ENCODE results near the gene ARSK. TPM values are rescaled to one million over a fixed set of nuclear protein-coding genes. Genes with fewer than 3 reads are reported as not detected.

Gene ARSK
- total RNA-seq, 1 experiment from 2014 or later: 5.6 TPM

DNA sequence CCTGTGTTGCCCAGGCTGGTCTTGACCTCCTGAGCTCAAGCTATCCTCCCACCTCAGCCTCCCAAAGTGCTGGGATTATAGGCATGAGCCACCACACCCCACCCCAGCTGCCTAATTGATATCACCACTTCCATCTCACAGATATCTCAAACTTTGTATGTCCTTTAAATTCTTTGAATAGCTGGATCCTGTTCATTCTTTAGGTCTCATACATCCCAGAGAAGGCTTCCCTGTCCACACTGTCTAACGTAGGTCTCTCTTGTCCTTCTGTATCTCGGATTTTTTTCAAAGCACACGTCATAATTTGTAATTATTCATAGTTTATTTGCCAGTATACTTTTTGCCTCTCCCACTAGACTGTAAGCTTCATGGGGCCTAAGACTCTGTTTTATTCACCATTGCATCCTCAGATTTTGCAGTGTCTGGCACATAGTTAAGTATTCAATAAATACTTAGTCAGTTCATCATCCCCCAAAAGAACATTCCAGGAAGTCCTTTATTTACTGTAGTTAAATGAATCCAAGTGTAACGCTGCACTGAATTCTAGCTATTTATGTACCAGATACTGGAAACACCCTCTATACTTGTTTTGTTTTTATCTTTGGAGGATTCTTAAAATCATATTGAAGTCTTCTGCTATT is 10.5 kb downstream of the ARSK start:
- peaks cover 9% of the 10 kb centered on the region; the same call in 1 of the 2 replicates for H3K36me3 ChIP-seq (ENCODE audit: insufficient read depth, low read length)
- H3K9me3 ChIP-seq (ENCODE audit: low read length): no peaks in the 10 kb centered on the region
- no peaks in the 10 kb centered on the region for H4K20me1 ChIP-seq (ENCODE audit: insufficient read depth, low read depth, low read length)
- H3K9ac ChIP-seq (ENCODE audit: low read length): no peak overlapping the region
- no peak overlapping the region for H3K4me2 ChIP-seq (ENCODE audit: low read depth, low read length, poor library complexity, severe bottlenecking)
- peaks cover 34% of the 10 kb centered on the region for H3K79me2 ChIP-seq (ENCODE audit: low read length)
- H3K27ac ChIP-seq (ENCODE audit: low read length): no peak overlapping the region
- no peaks in the 10 kb centered on the region for H3K9me2 ChIP-seq (replicated peaks; ENCODE audit: insufficient read depth, low read length)
- no peaks in the 10 kb centered on the region for H3K27me3 ChIP-seq (ENCODE audit: low read length)
- H3K4me1 ChIP-seq (ENCODE audit: low read length): peaks cover 14% of the 10 kb centered on the region
- H2AFZ ChIP-seq (ENCODE audit: low read length): no peak overlapping the region
- H3K4me3 ChIP-seq (ENCODE audit: low read length): no peak overlapping the region
- DNase-seq: no peak

DNA sequence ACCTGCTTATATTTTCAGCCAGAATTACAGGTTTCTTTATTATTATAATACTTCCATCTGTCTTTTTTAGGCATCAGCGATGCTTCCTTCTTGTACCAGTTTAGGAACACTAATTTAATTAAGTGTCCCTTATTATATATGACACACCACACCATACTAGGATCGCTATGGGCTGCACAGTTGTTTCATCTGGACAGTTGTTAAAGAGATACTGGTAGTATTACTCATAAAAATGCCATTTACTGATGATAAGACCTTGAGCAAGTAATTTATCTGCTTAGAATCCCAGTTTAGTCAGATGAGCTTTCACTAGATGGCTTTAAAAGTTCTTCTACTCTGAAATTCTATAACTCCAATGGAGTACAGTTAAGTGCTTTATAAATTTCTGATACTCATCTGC is 17.1 kb downstream of the ARSK start:
- H3K9me3 ChIP-seq (ENCODE audit: low read length): no peaks in the 10 kb centered on the region
- DNase-seq: no peak
- H3K9me2 ChIP-seq (replicated peaks; ENCODE audit: insufficient read depth, low read length): no peaks in the 10 kb centered on the region

DNA sequence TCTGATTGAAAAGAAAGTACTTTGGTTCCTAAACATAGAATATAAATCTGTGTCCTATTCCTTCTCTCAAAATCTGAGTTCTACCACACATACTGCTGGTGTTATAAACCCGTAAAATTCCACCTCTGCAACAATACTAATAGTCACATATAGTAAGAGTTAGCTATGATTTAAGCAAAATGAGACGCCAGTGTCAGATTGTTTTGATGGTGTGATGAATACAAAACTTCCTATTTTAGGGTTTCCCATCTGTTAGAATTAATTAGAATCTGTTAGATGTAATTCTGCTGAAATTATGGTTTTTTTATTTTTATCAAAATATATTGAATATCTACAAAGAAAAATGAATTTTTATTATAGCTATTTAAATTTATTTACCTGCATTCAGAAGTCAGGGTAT is 26.7 kb downstream of the ARSK start:
- Histone ChIP-seq H3K79me2 (ENCODE audit: low read length) (peaks cover 6% of the 10 kb centered on the region; the same call in 1 of the 2 replicates), H3K4me2 (ENCODE audit: low read depth, low read length, poor library complexity, severe bottlenecking) (no peak overlapping the region), H3K9me2 (replicated peaks; ENCODE audit: insufficient read depth, low read length) (no peaks in the 10 kb centered on the region), H2AFZ (ENCODE audit: low read length) (peak overlapping the region; percentile 52; the same call in 1 of the 2 replicates), H3K4me3 (ENCODE audit: low read length) (no peak overlapping the region), H3K4me1 (ENCODE audit: low read length) (no peaks in the 10 kb centered on the region), H3K9ac (ENCODE audit: low read length) (no peak overlapping the region), H4K20me1 (ENCODE audit: insufficient read depth, low read depth, low read length) (no peaks in the 10 kb centered on the region), H3K9me3 (ENCODE audit: low read length) (no peaks in the 10 kb centered on the region), H3K36me3 (ENCODE audit: insufficient read depth, low read length) (peaks cover 10% of the 10 kb centered on the region), H3K27me3 (ENCODE audit: low read length) (no peaks in the 10 kb centered on the region), H3K27ac (ENCODE audit: low read length) (no peak overlapping the region)
- DNase-seq: no peak

More for the DNA sequence above, 17.1 kb downstream of the ARSK start:
- Histone ChIP-seq H3K4me3 (ENCODE audit: low read length) (no peak overlapping the region), H2AFZ (ENCODE audit: low read length) (no peak overlapping the region), H3K79me2 (ENCODE audit: low read length) (peaks cover 2% of the 10 kb centered on the region; the same call in 1 of the 2 replicates), H3K36me3 (ENCODE audit: insufficient read depth, low read length) (peaks cover 7% of the 10 kb centered on the region; the same call in 1 of the 2 replicates), H3K9ac (ENCODE audit: low read length) (no peak overlapping the region), H3K27me3 (ENCODE audit: low read length) (no peaks in the 10 kb centered on the region), H3K4me2 (ENCODE audit: low read depth, low read length, poor library complexity, severe bottlenecking) (no peak overlapping the region), H3K4me1 (ENCODE audit: low read length) (peaks cover 3% of the 10 kb centered on the region), H4K20me1 (ENCODE audit: insufficient read depth, low read depth, low read length) (no peaks in the 10 kb centered on the region), H3K27ac (ENCODE audit: low read length) (no peak overlapping the region)

DNA sequence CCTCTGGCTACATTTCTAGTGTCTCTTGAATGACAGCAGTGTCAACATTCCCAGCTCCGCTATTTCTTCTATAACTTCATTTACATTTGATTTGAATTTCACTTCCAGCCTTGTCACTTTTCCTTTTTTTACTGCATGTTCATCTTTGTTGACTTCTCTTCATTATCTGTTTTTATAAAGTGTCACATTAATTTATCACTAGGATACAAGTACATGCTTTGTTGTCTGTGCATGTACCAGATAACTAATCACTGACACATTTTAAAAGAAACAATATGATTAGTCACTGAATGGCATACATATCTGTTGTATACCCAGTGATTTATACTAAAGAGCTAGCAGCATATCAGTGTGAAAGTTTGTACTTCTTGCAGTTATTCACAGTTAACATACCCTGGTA is 29.1 kb downstream of the ARSK start:
- H3K27me3 ChIP-seq (ENCODE audit: low read length): no peaks in the 10 kb centered on the region
- no peak overlapping the region for H3K27ac ChIP-seq (ENCODE audit: low read length)
- peaks cover 6% of the 10 kb centered on the region; the same call in 1 of the 2 replicates for H3K79me2 ChIP-seq (ENCODE audit: low read length)
- H3K9me3 ChIP-seq (ENCODE audit: low read length): no peaks in the 10 kb centered on the region
- H4K20me1 ChIP-seq (ENCODE audit: insufficient read depth, low read depth, low read length): no peaks in the 10 kb centered on the region
- no peaks in the 10 kb centered on the region for H3K4me1 ChIP-seq (ENCODE audit: low read length)
- no peak overlapping the region for H3K4me3 ChIP-seq (ENCODE audit: low read length)
- H3K36me3 ChIP-seq (ENCODE audit: insufficient read depth, low read length): peaks cover 2% of the 10 kb centered on the region; the same call in 1 of the 2 replicates
- no peak overlapping the region for H2AFZ ChIP-seq (ENCODE audit: low read length)
- H3K9me2 ChIP-seq (replicated peaks; ENCODE audit: insufficient read depth, low read length): no peaks in the 10 kb centered on the region
- no peak overlapping the region for H3K9ac ChIP-seq (ENCODE audit: low read length)
- DNase-seq: no peak
- H3K4me2 ChIP-seq (ENCODE audit: low read depth, low read length, poor library complexity, severe bottlenecking): no peak overlapping the region

DNA sequence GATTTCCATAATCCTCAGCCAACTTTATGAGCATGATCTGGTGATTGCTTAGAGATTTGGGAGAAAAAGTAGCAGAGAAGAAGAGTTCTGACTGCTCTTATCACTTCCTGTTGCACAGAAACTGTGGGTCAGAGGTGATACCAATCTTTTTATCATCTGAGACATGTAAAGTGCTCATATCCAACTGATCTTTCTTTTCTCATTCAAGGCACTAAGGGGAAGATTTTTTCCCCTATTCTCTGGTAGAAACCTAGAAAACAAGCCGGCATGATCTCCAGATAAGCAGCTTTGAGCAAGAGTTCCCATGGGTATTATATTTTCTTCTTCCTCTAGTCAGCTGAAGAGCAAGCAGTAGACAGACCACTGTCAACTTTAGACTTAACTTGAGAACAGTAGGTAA is 36.0 kb downstream of the ARSK start:
- no peaks in the 10 kb centered on the region for H4K20me1 ChIP-seq (ENCODE audit: insufficient read depth, low read depth, low read length)
- no peak for DNase-seq
- H3K4me1 ChIP-seq (ENCODE audit: low read length): peaks cover 7% of the 10 kb centered on the region; the same call in 1 of the 2 replicates
- H3K27me3 ChIP-seq (ENCODE audit: low read length): no peaks in the 10 kb centered on the region
- H3K9me3 ChIP-seq (ENCODE audit: low read length): no peaks in the 10 kb centered on the region
- no peak overlapping the region for H3K27ac ChIP-seq (ENCODE audit: low read length)
- H3K9ac ChIP-seq (ENCODE audit: low read length): no peak overlapping the region
- H3K4me3 ChIP-seq (ENCODE audit: low read length): no peak overlapping the region
- 0 out of 2 replicates have a peak, but pooled peaks cover 3% of the 10 kb centered on the region for H3K36me3 ChIP-seq (ENCODE audit: insufficient read depth, low read length)
- H2AFZ ChIP-seq (ENCODE audit: low read length): peak overlapping the region; percentile 37; the same call in 1 of the 2 replicates
- H3K79me2 ChIP-seq (ENCODE audit: low read length): no peaks in the 10 kb centered on the region
- no peaks in the 10 kb centered on the region for H3K9me2 ChIP-seq (replicated peaks; ENCODE audit: insufficient read depth, low read length)
- H3K4me2 ChIP-seq (ENCODE audit: low read depth, low read length, poor library complexity, severe bottlenecking): no peak overlapping the region

DNA sequence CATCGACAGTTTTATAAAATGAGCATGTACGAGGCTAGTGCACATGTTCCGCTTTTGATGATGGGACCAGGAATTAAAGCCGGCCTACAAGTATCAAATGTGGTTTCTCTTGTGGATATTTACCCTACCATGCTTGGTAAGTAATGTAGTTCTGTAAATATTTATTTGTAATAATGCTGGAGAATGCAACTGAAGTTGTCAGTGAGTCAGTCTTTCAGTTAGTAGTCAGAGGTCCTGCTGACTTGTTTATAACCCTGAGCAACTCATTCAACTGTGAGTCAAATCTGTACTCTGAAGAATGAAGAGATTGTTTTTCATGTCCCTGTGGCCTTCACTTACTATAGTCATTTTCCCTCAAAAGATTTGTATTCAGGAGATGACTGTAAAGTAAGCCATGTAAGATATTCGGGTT is 36.6 kb downstream of the ARSK start:
- Histone ChIP-seq H3K9ac (ENCODE audit: low read length) (no peak overlapping the region), H3K4me1 (ENCODE audit: low read length) (peaks cover 7% of the 10 kb centered on the region; the same call in 1 of the 2 replicates), H3K27me3 (ENCODE audit: low read length) (no peaks in the 10 kb centered on the region), H3K9me2 (replicated peaks; ENCODE audit: insufficient read depth, low read length) (no peaks in the 10 kb centered on the region), H4K20me1 (ENCODE audit: insufficient read depth, low read depth, low read length) (no peaks in the 10 kb centered on the region), H3K79me2 (ENCODE audit: low read length) (no peaks in the 10 kb centered on the region), H2AFZ (ENCODE audit: low read length) (no peak overlapping the region), H3K4me3 (ENCODE audit: low read length) (no peak overlapping the region), H3K4me2 (ENCODE audit: low read depth, low read length, poor library complexity, severe bottlenecking) (no peak overlapping the region), H3K9me3 (ENCODE audit: low read length) (no peaks in the 10 kb centered on the region), H3K27ac (ENCODE audit: low read length) (no peak overlapping the region), H3K36me3 (ENCODE audit: insufficient read depth, low read length) (0 out of 2 replicates have a peak, but pooled peaks cover 3% of the 10 kb centered on the region)
- DNase-seq: no peak

DNA sequence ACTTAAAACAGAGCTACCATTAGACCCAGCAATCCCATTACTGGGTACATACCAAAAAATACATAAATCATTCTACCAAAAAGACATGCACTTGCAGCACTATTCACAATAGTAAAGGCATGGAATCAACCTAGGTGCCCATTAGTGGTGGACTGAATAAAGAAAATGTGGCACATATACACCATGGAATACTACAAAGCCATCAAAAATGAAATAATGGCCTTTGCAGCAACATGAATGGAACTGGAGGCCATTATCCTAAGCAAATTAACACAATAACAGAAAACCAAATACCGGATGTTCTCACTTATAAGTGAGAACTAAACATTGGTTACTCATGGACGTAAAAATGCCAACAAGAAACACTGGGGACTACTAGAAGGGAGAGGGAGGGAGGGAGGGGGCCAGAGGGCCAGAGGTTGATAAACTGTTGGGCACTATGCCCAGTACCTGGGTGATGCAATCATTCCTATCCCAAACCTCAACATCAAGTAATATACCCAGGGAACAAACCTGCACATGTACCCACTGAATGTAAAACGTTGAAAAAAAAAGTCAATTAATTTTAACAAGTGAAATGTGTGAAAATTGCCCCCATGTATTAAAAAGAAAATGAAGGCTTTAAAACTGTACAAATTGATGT is 40.5 kb downstream of the ARSK start:
- H3K9me3 ChIP-seq (ENCODE audit: low read length): no peaks in the 10 kb centered on the region
- H3K4me2 ChIP-seq (ENCODE audit: low read depth, low read length, poor library complexity, severe bottlenecking): no peak overlapping the region
- H3K9me2 ChIP-seq (replicated peaks; ENCODE audit: insufficient read depth, low read length): no peaks in the 10 kb centered on the region

DNA sequence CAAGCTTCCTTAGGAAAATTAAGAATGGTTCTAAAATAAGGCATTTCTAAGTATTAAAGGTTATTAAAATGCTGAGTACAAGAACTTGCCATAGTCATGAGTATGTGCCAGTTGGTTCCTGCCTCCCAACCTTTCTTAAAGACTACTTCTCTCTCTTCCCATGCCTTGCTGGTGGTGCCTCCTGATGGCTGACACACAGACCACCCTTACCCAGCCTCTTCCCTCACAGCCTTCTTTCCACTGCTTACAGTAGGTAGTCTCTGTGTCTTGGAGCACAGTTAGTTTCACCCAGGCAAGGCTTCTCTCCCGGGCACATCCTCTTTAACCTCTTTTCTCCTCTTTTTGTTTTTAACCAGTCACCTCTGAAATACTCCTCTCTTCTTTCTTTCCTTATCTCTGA is 44.4 kb downstream of the ARSK start:
- Histone ChIP-seq H3K9me3 (ENCODE audit: low read length) (no peaks in the 10 kb centered on the region), H3K9me2 (replicated peaks; ENCODE audit: insufficient read depth, low read length) (no peaks in the 10 kb centered on the region), H3K36me3 (ENCODE audit: insufficient read depth, low read length) (0 out of 2 replicates have a peak, but pooled peaks cover 5% of the 10 kb centered on the region), H3K4me2 (ENCODE audit: low read depth, low read length, poor library complexity, severe bottlenecking) (no peak overlapping the region), H3K27me3 (ENCODE audit: low read length) (no peaks in the 10 kb centered on the region), H3K4me3 (ENCODE audit: low read length) (no peak overlapping the region), H3K4me1 (ENCODE audit: low read length) (peaks cover 4% of the 10 kb centered on the region; the same call in 1 of the 2 replicates), H3K79me2 (ENCODE audit: low read length) (no peaks in the 10 kb centered on the region), H3K27ac (ENCODE audit: low read length) (no peak overlapping the region), H3K9ac (ENCODE audit: low read length) (no peak overlapping the region), H4K20me1 (ENCODE audit: insufficient read depth, low read depth, low read length) (no peaks in the 10 kb centered on the region), H2AFZ (ENCODE audit: low read length) (no peak overlapping the region)
- DNase-seq: no peak

More for the DNA sequence above, 40.5 kb downstream of the ARSK start:
- Histone ChIP-seq H2AFZ (ENCODE audit: low read length) (no peak overlapping the region), H3K27ac (ENCODE audit: low read length) (no peak overlapping the region), H4K20me1 (ENCODE audit: insufficient read depth, low read depth, low read length) (no peaks in the 10 kb centered on the region), H3K4me3 (ENCODE audit: low read length) (no peak overlapping the region), H3K36me3 (ENCODE audit: insufficient read depth, low read length) (0 out of 2 replicates have a peak, but pooled peaks cover 3% of the 10 kb centered on the region), H3K27me3 (ENCODE audit: low read length) (no peaks in the 10 kb centered on the region), H3K9ac (ENCODE audit: low read length) (no peak overlapping the region), H3K79me2 (ENCODE audit: low read length) (no peaks in the 10 kb centered on the region), H3K4me1 (ENCODE audit: low read length) (peaks cover 6% of the 10 kb centered on the region; the same call in 1 of the 2 replicates)
- no peak for DNase-seq

Measured in Karpas-422 (cell line).